Bone marrow (tissue), 2 donors: ENCODE results near the gene MAF.

ENCODE experiments used
- DNase-seq, 2 donors: peaks; one replicate each; lab custom pipeline; 2025; lab: John Stamatoyannopoulos, UW

The MAF gene

DNA sequence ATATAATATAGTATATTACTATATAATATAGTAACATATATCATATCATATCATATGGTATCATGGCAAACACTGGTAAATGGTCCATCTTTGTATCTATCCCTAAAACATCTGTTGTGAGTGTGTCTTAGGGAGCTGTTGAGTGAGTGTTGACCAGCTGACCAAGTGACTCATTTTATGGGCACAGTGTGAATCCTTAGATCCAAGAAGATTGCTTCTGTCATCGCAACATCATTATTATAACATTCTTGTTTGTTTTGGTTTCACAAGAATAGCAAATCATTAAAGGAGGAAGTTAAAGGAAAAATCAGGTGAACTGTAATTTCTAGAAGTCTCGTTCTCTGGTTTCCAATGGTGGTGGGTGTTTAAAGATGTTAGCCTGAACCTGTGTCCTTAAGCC, 11.7 kb upstream of the MAF start:
- DNase-seq = no peak

DNA sequence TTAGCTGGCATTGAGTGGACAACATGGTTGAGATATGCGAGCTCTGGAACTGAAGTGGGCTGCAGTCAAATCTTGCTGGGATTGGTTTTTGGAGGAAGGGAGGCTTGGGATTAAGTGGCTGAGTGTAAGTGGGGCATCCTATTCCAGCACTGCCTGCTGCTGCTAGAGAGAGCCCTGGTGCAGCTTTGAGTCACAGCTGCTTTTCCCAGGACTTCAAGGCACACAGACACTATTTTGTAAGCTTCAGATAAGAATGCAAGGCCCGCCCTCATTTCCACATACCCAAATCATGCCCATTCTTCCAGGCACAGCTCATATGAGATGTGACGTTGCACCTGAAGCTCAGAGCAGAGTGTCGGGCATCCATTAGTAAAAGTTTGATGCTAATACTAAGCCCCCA, 10.2 kb upstream of the MAF start:
- DNase-seq = no peak

DNA sequence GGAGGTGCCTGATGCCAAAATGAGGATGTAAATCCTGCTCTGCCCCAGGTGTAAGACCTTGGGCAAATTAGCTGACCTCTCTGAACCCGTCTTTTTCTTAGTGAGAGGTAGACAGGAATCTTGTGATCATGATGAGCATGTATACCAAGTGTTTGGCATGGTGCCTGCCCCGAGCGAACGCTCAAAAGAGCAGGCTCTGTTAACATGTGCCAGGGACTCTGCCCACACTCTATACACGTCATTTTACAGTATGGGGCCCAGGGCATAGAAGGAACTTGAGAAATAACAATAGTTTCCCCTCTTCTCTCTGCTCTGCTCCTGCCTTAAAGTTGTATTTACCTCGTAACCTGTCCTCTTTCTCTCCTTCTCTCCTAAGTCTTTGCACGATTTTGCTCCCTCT, 9.3 kb upstream of the MAF start:
- no peak for DNase-seq

DNA sequence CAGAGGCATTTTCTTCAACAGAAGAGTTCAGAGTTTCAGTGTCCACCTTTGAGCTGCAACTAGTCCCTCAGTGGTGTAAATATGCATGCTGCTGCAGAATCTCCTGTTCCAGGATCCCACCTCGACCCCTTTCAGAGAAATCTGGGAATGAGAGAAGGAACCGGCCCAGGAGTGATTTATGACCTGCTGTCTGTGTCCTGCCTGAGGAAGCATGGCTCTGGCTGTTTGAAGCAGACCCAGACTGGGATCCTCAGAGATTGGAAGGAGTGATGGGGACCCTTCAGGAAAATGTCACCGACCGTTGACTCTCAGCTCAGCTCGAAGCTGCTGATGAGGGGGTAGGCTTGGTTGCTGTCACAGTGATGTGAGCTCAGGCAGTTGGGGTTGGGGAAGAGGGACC, 8.4 kb upstream of the MAF start:
- DNase-seq = no peak

DNA sequence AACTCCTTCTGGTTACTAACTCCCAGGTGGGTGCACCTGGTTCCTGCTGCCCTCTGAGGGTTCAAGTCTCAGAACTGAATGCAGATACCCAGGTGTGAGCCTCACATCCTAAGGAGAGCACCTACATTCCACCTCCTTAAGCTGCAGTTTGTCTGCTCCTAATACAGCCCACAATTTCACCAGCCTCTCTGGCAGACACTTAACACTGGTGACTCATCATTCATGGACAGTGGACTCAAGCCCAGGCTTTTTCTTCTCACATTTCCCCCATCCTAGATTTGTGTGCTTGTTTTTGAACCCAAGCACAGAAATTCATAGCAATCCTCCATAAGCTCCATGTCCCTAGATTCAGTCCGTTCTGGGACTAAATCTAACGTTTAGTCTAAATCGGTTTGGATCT, 7.0 kb upstream of the MAF start:
- DNase-seq = no peak

DNA sequence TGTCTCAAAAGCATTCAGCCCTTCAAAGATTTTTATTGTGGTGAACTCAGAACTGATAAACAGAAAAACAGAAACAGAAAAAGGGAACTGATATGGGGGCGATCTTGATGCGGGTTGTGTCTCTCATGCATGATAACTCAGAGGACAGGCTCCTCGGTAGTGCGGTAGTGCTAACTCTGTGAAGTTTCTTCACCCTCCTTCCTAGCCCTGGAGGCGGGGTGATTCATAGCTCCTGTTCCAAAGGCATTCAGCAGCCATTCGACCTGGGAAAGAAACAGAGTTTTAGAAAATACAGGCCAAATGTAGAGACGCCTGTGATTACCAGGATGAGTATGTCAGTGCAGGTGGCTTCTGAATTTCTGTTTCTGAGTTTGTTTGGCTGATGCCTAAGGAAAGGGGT, 5.5 kb upstream of the MAF start:
- DNase-seq = peak in 1 of 2 donors; percentile 9

DNA sequence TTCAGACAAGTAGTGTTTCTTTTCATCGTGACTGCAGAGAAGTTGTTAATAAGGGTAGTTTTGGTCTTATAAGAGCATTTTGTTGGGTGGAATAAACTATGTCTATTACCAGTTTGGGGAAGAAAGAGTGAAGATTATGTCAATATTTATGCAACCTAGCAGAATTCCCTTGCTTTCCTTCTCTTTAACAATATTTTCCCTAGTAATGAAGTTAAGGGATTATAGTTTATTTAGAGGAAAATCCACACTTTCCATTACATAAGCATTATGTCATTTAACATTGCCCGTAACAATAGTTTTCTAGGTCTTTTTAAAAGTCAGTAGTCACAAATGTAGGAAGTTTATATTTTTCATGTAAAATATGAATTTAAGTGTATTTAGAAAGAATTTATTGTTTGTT, 2.5 kb upstream of the MAF start:
- no peak for DNase-seq

DNA sequence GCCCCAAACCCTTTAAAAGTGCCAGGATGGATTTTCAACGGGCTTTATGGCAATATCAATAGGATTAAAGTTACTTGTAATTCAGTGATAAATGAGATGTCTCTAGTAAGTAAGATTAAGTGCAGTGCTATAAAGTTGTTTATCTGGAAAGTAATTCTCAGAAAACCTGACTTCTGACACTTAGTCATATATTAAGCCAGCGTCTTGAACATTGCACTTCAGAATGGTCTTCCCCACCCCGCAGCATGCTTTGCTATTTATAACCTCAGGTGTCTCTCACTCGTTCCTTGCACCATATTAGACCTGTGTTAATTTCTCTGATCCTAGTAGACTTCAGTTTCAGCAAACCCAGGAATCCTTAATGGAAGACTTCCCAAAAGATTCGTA, 2.1 kb upstream of the MAF start:
- DNase-seq = no peak

DNA sequence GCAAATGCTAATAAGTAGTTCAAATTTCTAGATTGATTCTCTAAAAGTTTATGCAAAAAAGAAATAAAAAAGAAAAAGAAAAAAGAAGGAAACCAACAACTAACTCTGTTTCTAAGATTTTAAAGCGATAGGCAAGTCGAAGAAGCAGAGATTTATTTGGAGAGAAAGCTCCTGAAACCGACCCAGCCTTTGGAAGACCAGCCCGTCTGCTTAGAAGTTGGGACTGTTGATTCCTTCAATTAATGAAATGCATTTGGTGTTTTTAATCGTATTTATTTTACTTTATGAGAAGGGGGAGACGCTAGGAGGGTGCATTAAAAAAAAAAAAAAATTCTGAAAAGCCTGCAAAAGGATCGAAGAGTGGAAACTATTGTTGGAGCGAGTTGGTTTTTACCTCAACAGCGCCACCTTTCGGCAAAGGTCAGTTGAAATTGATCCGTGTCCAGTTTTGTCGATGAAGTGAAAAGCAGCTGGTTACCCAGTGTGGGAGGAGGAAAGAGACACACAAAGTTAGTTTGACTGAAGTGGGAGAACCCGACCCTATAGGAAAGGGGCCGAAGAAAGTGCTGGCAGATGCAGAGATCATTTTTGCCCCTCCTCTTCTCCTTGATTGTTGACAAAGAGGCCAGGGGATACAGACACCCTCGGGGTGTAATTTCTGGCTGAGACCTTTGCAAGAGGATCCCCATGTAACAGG, 1.5 kb upstream of the MAF start:
- peak; percentile 13 to 32 for DNase-seq

DNA sequence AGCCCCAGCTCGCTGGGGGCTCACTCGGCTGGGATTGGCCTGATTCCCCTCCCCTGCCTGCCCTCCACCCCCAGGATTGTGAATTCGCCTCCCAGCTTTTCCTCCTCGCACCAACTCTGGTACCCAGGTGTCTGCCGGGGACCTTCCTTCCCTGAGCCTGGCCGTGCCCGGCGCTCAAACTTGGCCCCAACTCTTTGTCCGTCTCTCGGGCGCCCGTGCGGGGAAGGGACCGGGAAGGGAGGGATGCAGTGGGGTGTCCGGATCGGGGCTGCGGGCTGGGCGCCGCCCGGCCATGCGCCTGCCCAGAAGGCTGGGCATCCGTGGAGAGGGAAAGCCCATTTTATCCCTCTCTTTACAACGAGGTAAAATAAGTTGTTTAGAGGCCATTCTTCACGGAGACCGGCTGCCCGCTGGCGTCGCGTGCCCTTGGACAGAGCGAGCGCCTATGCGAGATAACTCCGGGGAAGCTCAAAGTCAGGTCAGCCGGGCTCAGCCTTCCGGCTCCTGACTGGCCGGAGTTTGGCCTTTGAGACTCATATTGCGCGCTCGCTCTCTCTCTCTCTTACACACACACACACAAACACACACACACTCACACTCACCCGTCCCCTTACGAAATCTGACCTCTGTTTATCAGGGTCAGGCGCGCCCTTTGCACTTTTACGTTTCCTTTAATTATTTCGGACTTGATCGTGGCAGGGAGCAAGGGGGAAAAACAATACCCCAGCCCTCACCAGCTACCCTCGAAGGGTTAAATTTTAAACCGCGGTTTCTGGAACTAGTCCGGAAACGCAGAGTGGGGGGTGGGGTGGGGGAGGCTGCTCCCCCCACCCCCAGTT, 774 bp upstream of the MAF start:
- DNase-seq = peak in 1 of 2 donors; percentile 39

DNA sequence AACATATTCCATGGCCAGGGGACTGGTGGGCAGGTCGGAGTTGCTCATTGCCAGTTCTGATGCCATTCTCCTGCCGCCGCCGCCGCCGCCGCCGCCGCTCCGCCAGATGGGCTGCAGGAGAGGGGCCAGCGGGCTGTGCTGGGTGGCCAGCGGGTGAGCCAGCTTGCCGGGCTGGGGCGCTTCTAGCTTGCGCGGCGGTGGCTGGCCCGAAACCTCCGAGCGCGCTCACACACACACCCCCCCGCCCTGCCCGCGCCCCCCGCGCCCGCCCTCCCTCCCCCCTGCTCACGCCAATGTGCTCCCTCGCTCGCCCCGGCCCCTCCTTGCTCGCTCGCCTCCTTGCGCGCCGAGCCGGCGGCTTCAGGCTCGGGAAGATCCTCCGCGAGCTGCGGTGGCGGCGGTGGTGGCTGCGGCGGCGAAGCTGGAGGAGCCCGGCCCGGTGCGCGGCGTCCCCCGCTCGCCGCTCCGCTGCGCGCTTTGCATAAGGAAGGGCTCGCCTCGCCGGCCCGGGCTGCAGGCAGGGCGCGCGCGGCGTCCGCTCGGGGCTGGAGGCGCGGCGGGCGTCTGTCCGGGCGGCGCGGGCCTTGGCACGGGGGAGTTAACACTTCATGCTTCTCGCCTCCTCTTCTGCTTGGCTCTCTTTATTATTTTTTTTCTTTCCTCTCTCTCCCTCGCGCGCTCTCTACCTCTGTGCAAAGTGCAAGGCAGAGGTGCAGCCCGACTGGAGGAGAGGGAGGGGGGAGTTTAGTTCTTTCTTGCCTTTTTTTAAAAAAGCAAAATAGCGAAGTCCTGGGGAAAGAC, 500 bp downstream of the MAF start:
- peak in 1 of 2 donors; percentile 60 for DNase-seq

DNA sequence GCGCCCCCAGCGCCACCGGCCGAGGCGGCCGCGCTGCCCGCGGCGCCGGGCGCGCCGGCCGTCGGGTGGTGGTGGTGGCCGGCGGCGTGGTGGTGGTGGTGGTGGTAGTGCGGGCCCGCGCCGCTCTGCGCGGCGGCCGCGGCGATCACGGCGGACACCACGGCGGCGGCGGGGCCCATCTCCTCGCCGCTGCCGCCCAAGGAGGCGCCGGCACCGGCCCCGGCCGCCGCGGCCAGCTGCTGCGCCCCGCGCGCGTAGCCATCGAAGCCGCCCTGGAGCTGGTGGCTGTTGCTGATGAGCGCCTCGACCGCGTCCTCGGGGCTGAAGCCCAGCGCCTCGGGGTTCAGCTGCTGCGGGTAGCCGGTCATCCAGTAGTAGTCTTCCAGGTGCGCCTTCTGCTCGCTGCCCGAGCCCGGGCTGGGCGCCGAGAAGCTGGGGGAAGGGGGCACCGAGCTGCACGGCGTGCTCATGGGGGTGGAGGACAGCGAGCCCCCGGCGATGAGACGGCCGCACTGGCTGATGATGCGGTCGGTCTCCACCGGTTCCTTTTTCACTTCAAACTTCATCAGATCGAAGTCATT, 1.2 kb downstream of the MAF start:
- no peak for DNase-seq

DNA sequence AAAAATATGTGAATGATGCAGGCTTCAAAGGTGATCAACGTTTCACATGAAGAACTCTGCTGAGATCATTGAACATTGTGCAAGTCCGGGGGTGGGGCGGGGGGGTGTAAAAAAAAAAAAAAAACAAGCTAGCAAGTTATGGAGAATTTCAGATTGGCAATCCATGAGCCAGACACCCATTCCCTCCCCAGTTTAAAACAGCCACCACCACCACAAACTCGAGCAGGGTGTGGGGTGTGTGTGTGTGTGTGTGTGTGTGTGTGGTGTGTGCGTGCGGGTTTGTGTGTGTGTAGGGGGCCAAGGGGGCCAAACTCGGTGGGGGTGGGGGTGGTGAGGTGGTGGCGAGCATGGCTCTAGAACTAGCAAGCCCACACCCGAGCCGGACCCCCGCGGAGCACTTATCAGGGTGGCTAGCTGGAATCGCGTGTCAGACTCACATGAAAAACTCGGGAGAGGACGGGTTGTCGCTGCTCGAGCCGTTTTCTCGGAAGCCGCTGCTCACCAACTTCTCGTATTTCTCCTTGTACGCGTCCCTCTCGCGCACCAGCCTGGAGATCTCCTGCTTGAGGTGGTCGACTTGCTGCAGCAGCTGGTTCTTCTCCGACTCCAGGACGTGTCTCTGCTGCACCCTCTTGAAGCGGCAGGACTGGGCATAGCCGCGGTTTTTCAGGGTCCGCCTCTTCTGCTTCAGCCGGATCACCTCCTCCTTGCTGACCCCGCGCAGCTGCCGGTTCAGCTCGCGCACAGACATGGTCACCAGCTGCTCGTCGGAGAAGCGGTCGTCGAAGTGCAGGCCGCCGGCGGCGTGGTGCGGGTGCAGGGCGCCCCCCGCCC, 2.0 kb downstream of the MAF start:
- DNase-seq = peak; percentile 21 to 24

DNA sequence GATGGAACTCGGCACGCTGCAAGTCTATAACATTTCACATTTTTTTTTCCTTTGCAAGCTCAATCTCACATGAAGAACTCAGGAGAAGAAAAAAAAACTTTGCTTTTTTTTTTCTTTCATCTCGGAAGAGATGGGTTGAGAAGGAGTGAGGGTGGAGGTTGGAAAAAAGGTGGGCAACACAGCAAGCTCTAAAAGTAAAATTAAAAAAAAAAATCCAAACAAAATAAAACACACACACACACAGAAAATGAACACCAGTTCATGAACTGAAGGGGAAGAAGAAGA, 2.5 kb downstream of the MAF start:
- no peak for DNase-seq

DNA sequence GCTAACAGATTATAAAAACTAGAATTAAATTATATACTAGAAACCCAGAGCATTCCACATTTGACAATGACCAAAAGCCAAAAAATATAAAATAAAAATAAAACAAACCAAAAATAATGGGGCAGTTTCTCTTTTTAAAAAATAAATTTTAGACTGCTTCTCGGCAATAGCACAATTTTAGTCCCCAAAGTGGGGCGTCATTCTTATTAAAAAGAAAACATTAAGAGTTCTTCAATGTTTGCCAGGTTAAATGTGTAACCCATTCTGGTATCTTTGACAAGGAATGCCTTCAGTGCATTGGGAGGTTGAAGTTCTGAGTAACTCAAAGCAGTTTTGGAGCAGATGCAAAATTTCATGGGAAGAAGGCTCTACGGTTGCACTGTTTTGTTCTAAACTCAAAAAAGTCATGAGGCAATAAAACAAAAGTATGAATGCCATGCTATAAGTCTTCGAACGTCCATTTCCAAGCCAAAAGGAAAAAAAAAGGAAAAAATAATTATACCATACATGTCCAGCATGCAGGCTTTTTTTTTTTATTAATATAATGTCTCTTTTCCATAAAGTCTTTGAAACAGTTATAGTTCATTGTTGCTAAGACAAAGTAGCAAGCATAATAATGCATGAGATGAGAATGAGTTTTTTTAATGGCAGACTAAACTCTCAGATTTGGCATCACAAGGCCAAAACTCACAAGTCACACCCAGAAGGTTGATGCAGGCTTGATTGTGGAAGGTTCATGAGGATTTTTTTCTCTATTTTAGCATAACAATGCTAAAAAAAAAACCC, 3.1 kb downstream of the MAF start:
- DNase-seq = no peak

DNA sequence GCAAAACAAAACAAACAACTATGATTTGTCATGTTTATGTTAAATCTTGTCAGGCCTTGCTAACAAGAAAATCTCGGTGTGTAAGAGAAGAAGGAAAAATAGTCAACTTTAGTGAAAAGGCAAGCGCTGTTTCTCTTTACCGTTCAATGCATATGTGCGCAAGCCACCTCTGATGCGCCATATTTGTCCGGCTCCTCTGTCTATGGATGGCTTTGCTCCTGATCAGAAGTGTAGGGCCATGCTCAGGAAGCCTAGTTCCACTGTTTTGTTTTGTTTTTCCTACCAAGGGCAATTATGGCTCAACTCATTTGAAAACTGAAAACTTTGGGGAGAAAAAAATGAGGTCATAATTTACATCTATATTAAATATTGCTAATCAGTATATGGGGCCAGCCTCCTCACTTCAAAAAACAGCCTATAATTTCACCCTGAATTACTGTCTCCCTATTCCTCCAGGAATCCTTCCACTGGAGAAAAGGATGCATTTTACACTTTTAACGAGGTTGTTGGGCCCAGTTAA, 4.5 kb downstream of the MAF start:
- DNase-seq = no peak

DNA sequence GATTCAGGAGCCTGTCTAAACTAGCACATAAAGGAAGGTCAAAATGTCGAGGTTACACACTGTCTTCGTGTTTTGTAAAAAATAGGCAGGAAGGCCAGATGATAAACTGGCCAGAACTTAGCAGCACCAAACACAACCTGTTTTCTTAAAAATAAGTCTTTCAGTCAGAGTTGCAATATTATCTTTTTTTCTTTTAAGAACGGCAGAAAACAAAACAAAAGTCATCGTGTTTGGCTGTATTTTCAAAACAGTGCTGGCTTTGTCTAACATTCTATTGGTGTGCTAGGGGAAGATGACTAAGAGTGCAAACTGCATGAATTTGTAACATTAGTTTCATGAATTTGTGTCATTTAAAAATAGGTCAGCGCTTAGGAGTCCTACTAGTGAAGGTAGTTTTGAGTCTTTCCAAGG, 5.3 kb downstream of the MAF start:
- DNase-seq = no peak

DNA sequence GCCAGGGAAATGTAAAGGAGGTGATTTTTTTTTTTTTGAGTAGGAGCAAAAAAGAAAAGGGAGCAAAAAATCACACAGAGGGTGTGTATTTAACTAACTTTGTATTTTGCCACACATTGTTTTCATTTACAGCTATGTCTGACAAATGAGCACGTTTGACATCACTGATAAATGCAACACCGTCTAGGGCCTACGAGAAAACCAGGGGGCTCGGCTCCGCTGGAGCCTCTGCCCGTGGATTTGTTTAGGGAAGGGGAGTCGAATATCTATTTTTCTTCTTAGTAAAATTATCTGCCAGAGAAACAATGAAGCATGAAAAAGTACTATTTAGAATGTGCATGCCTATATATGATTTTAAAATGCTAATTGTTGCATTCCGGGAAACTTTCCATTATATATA, 6.8 kb downstream of the MAF start:
- no peak for DNase-seq

DNA sequence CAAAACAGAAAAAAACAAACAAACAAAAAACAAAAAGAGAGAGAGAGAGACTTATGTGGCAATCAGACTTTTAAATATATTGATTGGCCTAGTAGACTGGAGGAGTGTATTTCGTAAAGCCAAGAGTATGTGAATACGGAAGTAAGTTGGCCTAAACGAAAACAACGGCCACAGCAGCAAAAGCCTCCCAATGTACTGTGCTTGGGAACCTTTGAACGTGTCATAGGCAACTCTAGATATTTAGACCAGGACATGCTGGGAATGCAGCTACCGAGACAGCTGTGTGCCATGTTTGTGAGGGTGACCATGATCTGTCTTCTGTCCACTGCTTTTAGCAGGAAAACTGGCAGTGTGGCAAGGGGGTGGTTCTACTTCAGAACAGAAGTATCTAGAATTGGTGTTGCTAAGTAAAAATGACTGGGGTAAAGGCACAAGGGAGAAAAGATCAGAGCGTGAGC, 7.4 kb downstream of the MAF start:
- DNase-seq = no peak

DNA sequence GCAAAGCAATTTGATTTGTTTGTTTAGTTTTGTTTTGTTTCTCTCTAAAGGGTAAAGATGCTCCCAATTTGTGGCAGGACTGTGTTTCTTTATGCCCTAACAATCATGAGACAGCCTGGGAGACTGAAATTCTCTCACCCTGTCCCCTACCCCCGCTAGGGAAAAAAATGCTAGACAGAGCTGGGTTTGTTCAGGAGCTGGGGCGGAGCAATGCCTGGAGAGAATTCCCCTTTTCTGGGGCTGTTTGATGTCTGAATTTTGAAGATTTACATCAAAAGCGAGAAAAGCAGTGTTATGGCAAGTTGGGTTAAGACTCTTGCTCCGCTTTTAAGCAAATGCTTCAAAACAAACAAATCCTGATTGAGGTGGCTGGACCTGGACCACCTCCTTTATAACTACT, 8.4 kb downstream of the MAF start:
- DNase-seq = no peak
